ENCODE data around the gene CD58.

Gene CD58

DNA sequence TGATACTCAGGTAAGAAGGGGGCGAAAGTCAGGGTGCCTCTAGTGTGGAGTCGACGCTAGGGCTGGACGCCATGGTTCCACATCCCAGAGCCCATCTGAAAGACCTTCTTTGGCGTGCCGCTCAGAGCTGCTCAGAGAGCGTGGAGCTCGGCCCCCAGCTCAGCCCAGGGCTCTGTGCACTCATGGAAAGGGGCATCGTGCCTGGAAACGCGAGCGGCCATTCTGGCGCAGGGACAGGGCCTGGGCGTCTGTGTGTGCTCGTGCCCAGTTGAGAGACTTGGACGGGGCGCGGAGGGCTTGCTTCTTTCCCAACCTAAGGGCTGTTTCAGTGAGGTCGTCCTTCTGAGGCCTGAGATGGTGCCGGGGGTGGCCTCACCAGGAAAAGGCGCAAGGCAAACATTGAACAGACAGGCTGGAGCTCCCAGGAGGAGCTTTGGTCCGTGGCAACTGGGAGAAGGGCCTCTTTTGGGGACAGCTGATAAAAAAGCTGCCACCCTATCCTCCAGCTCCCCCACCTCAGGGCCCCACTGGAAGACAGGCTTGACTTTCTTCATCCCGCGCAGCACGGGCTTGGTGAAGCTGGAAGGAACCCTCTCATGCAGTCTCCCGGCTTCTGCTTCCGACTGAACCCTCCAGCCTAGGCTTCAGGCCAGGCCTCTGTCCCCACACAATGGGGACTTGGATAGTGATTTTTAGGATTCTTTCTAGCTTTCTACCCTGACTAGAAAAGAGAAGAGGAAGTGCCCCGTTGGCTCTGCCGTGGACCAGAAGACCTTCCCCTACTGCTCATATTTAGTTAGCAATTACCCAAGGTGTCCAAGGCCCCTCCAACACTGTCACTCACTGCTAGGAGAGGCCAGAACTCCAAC, 77.1 kb downstream of the CD58 start:
- no peak for DNase-seq (ENCODE audit: extremely low read depth, insufficient read length)
- no peak overlapping the region for H3K4me3 ChIP-seq (replicated peaks; ENCODE audit: low read depth, low read length)
- no peaks in the 10 kb centered on the region; the same call in 1 of the 2 replicates for H3K36me3 ChIP-seq (ENCODE audit: control insufficient read depth, insufficient read depth, low read length)
- no peaks in the 10 kb centered on the region for H3K27me3 ChIP-seq (replicated peaks; ENCODE audit: control insufficient read depth, insufficient read depth, low read length)
- TF ChIP-seq, protein P1, sequence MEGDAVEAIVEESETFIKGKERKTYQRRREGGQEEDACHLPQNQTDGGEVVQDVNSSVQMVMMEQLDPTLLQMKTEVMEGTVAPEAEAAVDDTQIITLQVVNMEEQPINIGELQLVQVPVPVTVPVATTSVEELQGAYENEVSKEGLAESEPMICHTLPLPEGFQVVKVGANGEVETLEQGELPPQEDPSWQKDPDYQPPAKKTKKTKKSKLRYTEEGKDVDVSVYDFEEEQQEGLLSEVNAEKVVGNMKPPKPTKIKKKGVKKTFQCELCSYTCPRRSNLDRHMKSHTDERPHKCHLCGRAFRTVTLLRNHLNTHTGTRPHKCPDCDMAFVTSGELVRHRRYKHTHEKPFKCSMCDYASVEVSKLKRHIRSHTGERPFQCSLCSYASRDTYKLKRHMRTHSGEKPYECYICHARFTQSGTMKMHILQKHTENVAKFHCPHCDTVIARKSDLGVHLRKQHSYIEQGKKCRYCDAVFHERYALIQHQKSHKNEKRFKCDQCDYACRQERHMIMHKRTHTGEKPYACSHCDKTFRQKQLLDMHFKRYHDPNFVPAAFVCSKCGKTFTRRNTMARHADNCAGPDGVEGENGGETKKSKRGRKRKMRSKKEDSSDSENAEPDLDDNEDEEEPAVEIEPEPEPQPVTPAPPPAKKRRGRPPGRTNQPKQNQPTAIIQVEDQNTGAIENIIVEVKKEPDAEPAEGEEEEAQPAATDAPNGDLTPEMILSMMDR (IDR thresholded peaks at IDR 0.05; ENCODE audit: insufficient read depth, low read length, poor library complexity, severe bottlenecking): no peak

DNA sequence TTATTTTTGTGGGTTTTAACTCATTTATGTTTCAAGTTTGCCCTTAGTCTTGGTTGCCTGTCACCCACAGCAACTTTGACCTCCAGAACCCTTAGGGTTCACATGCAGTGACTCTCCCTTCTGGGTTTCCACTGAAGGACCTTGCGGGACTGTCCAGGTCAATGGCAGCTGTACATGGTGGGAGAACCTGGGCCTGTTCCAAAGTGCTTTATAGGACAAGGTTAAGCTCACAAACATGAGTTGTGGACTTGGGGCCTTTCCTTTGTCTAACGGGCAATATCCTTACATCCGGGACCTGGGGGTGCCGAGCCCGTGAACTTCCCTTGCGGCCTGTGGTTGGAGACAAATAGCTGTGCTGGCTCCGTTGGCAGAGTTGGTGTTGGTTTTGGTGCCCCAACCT, 77.8 kb downstream of the CD58 start:
- Histone ChIP-seq H3K4me3 (replicated peaks; ENCODE audit: low read depth, low read length) (no peak overlapping the region), H3K36me3 (ENCODE audit: control insufficient read depth, insufficient read depth, low read length) (no peaks in the 10 kb centered on the region; the same call in 1 of the 2 replicates), H3K27me3 (replicated peaks; ENCODE audit: control insufficient read depth, insufficient read depth, low read length) (no peaks in the 10 kb centered on the region)
- TF ChIP-seq, protein P1 (IDR thresholded peaks at IDR 0.05; ENCODE audit: insufficient read depth, low read length, poor library complexity, severe bottlenecking): no peak
- no peak for DNase-seq (ENCODE audit: extremely low read depth, insufficient read length)

- DNase-seq (ENCODE audit: extremely low read depth, insufficient read length): no peak
- Histone ChIP-seq H3K4me3 (replicated peaks; ENCODE audit: low read depth, low read length) (no peak overlapping the region), H3K27me3 (replicated peaks; ENCODE audit: control insufficient read depth, insufficient read depth, low read length) (no peaks in the 10 kb centered on the region), H3K36me3 (ENCODE audit: control insufficient read depth, insufficient read depth, low read length) (no peaks in the 10 kb centered on the region; the same call in 1 of the 2 replicates)
- TF ChIP-seq, protein P1 (IDR thresholded peaks at IDR 0.05; ENCODE audit: insufficient read depth, low read length, poor library complexity, severe bottlenecking): no peak
These were observed 78.4 kb downstream of the CD58 start for GRCh38 chr1:116492358-116492811.

GRCh38 chr1:116491700-116492357, 79.0 kb downstream of the CD58 start:
- TF ChIP-seq, protein P1 (IDR thresholded peaks at IDR 0.05; ENCODE audit: insufficient read depth, low read length, poor library complexity, severe bottlenecking): no peak
- Histone ChIP-seq H3K27me3 (replicated peaks; ENCODE audit: control insufficient read depth, insufficient read depth, low read length) (no peaks in the 10 kb centered on the region), H3K36me3 (ENCODE audit: control insufficient read depth, insufficient read depth, low read length) (no peaks in the 10 kb centered on the region), H3K4me3 (replicated peaks; ENCODE audit: low read depth, low read length) (no peak overlapping the region)
- DNase-seq (ENCODE audit: extremely low read depth, insufficient read length): no peak

DNA sequence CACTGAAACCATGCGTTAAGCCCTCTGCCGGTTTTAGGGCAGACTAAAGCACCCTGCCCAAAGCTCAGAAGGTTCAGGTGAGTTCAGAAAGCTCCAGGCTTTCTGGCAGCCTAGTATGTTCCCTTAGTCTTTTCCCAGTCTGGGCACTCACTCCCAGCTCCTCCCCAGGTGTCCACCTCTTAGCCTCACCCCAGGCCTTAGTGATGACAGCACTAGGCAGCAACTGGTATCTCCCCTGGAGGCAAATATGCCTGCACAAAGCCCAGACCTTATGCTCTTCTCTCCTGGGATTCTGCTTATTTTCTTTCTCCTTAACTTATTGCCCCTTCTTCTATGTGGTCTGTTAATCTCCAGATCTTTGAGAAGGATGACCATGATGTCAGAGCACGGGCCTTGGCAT, 80.2 kb downstream of the CD58 start:
- Histone ChIP-seq H3K4me3 (replicated peaks; ENCODE audit: low read depth, low read length) (no peak overlapping the region), H3K27me3 (replicated peaks; ENCODE audit: control insufficient read depth, insufficient read depth, low read length) (no peaks in the 10 kb centered on the region), H3K36me3 (ENCODE audit: control insufficient read depth, insufficient read depth, low read length) (no peaks in the 10 kb centered on the region)
- no peak for DNase-seq (ENCODE audit: extremely low read depth, insufficient read length)
- TF ChIP-seq, protein P1 (IDR thresholded peaks at IDR 0.05; ENCODE audit: insufficient read depth, low read length, poor library complexity, severe bottlenecking): no peak
